SH-SY5Y (cell line): ENCODE measurements around the gene CMBL.

Experiments
- GATA2 ChIP-seq: IDR thresholded peaks from 2 replicates; pipeline ENCODE4 v1.6.1; 2011; ENCODE audit warnings: mild to moderate bottlenecking, low read depth, low read length
- GATA3 ChIP-seq: IDR thresholded peaks from 2 replicates; pipeline ENCODE4 v1.6.1; 2011; ENCODE audit warnings: low read depth, mild to moderate bottlenecking, low read length, moderate library complexity

GRCh38 chr5:10235350-10235749 is 72.4 kb downstream of the CMBL start:
- TF ChIP-seq GATA2 (no peak), GATA3 (no peak)
